IPS-20b (cell line): ENCODE measurements around the gene MMP8.

Experiments
- H3K27ac ChIP-seq: one replicate; pipeline ENCODE4 v1.5.1; 2013; ENCODE audit warnings: low read length
- H3K27me3 ChIP-seq: 2 replicates; pipeline ENCODE4 v1.6.1; 2013; ENCODE audit warnings: mild to moderate bottlenecking, low read length, inconsistent platforms; ENCODE audit not compliant: insufficient read depth
- H3K36me3 ChIP-seq: 2 replicates; pipeline ENCODE4 v1.6.1; 2013; ENCODE audit warnings: low read depth, mild to moderate bottlenecking, inconsistent platforms, low read length, moderate library complexity; ENCODE audit not compliant: insufficient read depth
- H3K4me1 ChIP-seq: 2 replicates; pipeline ENCODE4 v1.6.1; 2013; ENCODE audit warnings: mild to moderate bottlenecking, control low read depth, inconsistent platforms, low read length, moderate library complexity; ENCODE audit not compliant: insufficient read depth
- H3K4me3 ChIP-seq: 2 replicates; pipeline ENCODE4 v1.5.1; 2013; ENCODE audit warnings: mild to moderate bottlenecking, low read length, inconsistent platforms
- H3K9ac ChIP-seq: 2 replicates; pipeline ENCODE4 v1.6.1; 2013; ENCODE audit warnings: low read depth, mild to moderate bottlenecking, inconsistent platforms, low read length, moderate library complexity
- H3K9me3 ChIP-seq: 2 replicates; pipeline ENCODE4 v1.6.1; 2013; ENCODE audit warnings: mild to moderate bottlenecking, low read depth, low read length, inconsistent platforms; ENCODE audit not compliant: insufficient read depth

MMP8 gene

GRCh38 chr11:102724904-102725500 is at the start of gene MMP8:
TSS of gene MMP8 (minus strand) at chr11:102724954. CDS start at chr11:102724855, 99 bp downstream.
- Histone ChIP-seq H3K27ac (no peak within 1 kb of the TSS), H3K27me3 (no peaks in the 10 kb centered on the region), H3K36me3 (no peaks in the 10 kb centered on the region), H3K4me3 (no peak within 1 kb of the TSS), H3K9me3 (no peaks in the 10 kb centered on the region), H3K9ac (no peak within 1 kb of the TSS), H3K4me1 (no peaks in the 10 kb centered on the region)

- Histone ChIP-seq H3K27ac (no peak overlapping the region), H3K9ac (no peak overlapping the region), H3K36me3 (no peaks in the 10 kb centered on the region), H3K27me3 (no peaks in the 10 kb centered on the region), H3K4me3 (no peak overlapping the region), H3K4me1 (no peaks in the 10 kb centered on the region), H3K9me3 (no peaks in the 10 kb centered on the region)
Measured at GRCh38 chr11:102773386-102773785, 48.6 kb upstream of the MMP8 start.

GRCh38 chr11:102771351-102771750 is 46.6 kb upstream of the MMP8 start:
- Histone ChIP-seq H3K4me3 (no peak overlapping the region), H3K9me3 (no peaks in the 10 kb centered on the region), H3K27ac (no peak overlapping the region), H3K4me1 (no peaks in the 10 kb centered on the region), H3K27me3 (no peaks in the 10 kb centered on the region), H3K36me3 (no peaks in the 10 kb centered on the region), H3K9ac (no peak overlapping the region)

- H3K9me3 ChIP-seq: no peaks in the 10 kb centered on the region
- no peak overlapping the region for H3K4me3 ChIP-seq
- no peak overlapping the region for H3K9ac ChIP-seq
- no peaks in the 10 kb centered on the region for H3K4me1 ChIP-seq
- H3K27ac ChIP-seq: no peak overlapping the region
- no peaks in the 10 kb centered on the region for H3K27me3 ChIP-seq
- H3K36me3 ChIP-seq: no peaks in the 10 kb centered on the region
Measured at GRCh38 chr11:102770191-102770590, 45.4 kb upstream of the MMP8 start.

GRCh38 chr11:102767800-102768199 is 43.0 kb upstream of the MMP8 start:
- Histone ChIP-seq H3K9ac (no peak overlapping the region), H3K27ac (no peak overlapping the region)

GRCh38 chr11:102763440-102763839 is 38.7 kb upstream of the MMP8 start:
- no peak overlapping the region for H3K9ac ChIP-seq
- H3K27ac ChIP-seq: no peak overlapping the region
- H3K27me3 ChIP-seq: no peaks in the 10 kb centered on the region
- H3K9me3 ChIP-seq: no peaks in the 10 kb centered on the region
- peaks cover 14% of the 10 kb centered on the region for H3K4me1 ChIP-seq
- H3K36me3 ChIP-seq: no peaks in the 10 kb centered on the region
- H3K4me3 ChIP-seq: no peak overlapping the region

More at GRCh38 chr11:102767800-102768199, 43.0 kb upstream of the MMP8 start:
- H3K27me3 ChIP-seq: no peaks in the 10 kb centered on the region
- no peak overlapping the region for H3K4me3 ChIP-seq
- H3K36me3 ChIP-seq: no peaks in the 10 kb centered on the region
- H3K4me1 ChIP-seq: no peaks in the 10 kb centered on the region
- no peaks in the 10 kb centered on the region for H3K9me3 ChIP-seq

- H3K27me3 ChIP-seq: no peaks in the 10 kb centered on the region
- H3K27ac ChIP-seq: no peak overlapping the region
- no peaks in the 10 kb centered on the region for H3K36me3 ChIP-seq
- peaks cover 14% of the 10 kb centered on the region for H3K4me1 ChIP-seq
- H3K4me3 ChIP-seq: no peak overlapping the region
- H3K9ac ChIP-seq: no peak overlapping the region
- H3K9me3 ChIP-seq: no peaks in the 10 kb centered on the region
Measured at GRCh38 chr11:102762361-102762767, 37.6 kb upstream of the MMP8 start.

- H3K4me1 ChIP-seq: peaks cover 14% of the 10 kb centered on the region
- H3K36me3 ChIP-seq: no peaks in the 10 kb centered on the region
- H3K27ac ChIP-seq: no peak overlapping the region
- no peaks in the 10 kb centered on the region for H3K27me3 ChIP-seq
- H3K4me3 ChIP-seq: no peak overlapping the region
- H3K9ac ChIP-seq: no peak overlapping the region
- no peaks in the 10 kb centered on the region for H3K9me3 ChIP-seq
Measured at GRCh38 chr11:102761646-102762238, 37.0 kb upstream of the MMP8 start.

- Histone ChIP-seq H3K4me1 (peaks cover 14% of the 10 kb centered on the region), H3K9ac (no peak overlapping the region), H3K9me3 (no peaks in the 10 kb centered on the region), H3K27me3 (no peaks in the 10 kb centered on the region), H3K4me3 (no peak overlapping the region), H3K36me3 (no peaks in the 10 kb centered on the region), H3K27ac (no peak overlapping the region)
Measured at GRCh38 chr11:102760344-102761035, 35.7 kb upstream of the MMP8 start.

- Histone ChIP-seq H3K4me3 (no peak overlapping the region), H3K27me3 (no peaks in the 10 kb centered on the region), H3K36me3 (no peaks in the 10 kb centered on the region)
Measured at GRCh38 chr11:102757823-102758549, 33.2 kb upstream of the MMP8 start.

GRCh38 chr11:102753267-102753666 is 28.5 kb upstream of the MMP8 start:
- Histone ChIP-seq H3K4me3 (no peak overlapping the region), H3K9me3 (no peaks in the 10 kb centered on the region), H3K9ac (no peak overlapping the region), H3K27me3 (no peaks in the 10 kb centered on the region), H3K36me3 (no peaks in the 10 kb centered on the region), H3K27ac (no peak overlapping the region), H3K4me1 (peaks cover 14% of the 10 kb centered on the region; the same call in 1 of the 2 replicates)

More at GRCh38 chr11:102757823-102758549, 33.2 kb upstream of the MMP8 start:
- no peak overlapping the region for H3K9ac ChIP-seq
- no peaks in the 10 kb centered on the region for H3K9me3 ChIP-seq
- no peak overlapping the region for H3K27ac ChIP-seq
- peaks cover 19% of the 10 kb centered on the region for H3K4me1 ChIP-seq
